Activated CD4-positive, alpha-beta T cell treated with anti-CD3 and anti-CD28 coated beads for 4 hours (primary cell): ENCODE data around the gene PARP8.
"Not testable (repeated sequence)": the region's sequence is repeated elsewhere in the genome, so short reads cannot be mapped to it uniquely, and the experiment has no call there.

ENCODE experiments used
- DNase-seq, 2 donors: peaks; one replicate each; pipeline ENCODE4 v3.0.0-alpha.2; 2020

PARP8 gene

GRCh38 chr5:50794812-50795211 lies 128.4 kb downstream of the PARP8 start:
- no peak for DNase-seq

- no peak for DNase-seq
Observed at GRCh38 chr5:50798002-50798401, 131.6 kb downstream of the PARP8 start.

- no peak for DNase-seq
Observed at GRCh38 chr5:50799596-50799995, 133.2 kb downstream of the PARP8 start.

GRCh38 chr5:50800410-50800809 lies 134.0 kb downstream of the PARP8 start:
- no peak for DNase-seq

GRCh38 chr5:50807661-50808060 lies 141.2 kb downstream of the PARP8 start:
- no peak for DNase-seq

GRCh38 chr5:50808406-50808805 lies 142.0 kb downstream of the PARP8 start:
- DNase-seq = no peak

- DNase-seq = not testable (repeated sequence)
Observed at GRCh38 chr5:50811746-50812145, 145.3 kb downstream of the PARP8 start.

- DNase-seq = no peak
Observed at GRCh38 chr5:50813691-50814090, 147.3 kb downstream of the PARP8 start.

- DNase-seq = no peak
Observed at GRCh38 chr5:50814556-50814955, 148.1 kb downstream of the PARP8 start.

GRCh38 chr5:50822046-50822445 lies 155.6 kb downstream of the PARP8 start:
- no peak for DNase-seq

- DNase-seq = no peak
Observed at GRCh38 chr5:50822761-50823160, 156.3 kb downstream of the PARP8 start.

GRCh38 chr5:50823568-50823967 lies 157.1 kb downstream of the PARP8 start:
- DNase-seq = no peak

- DNase-seq = no peak
Observed at GRCh38 chr5:50824109-50824508, 157.7 kb downstream of the PARP8 start.

GRCh38 chr5:50827516-50828247 lies 161.2 kb downstream of the PARP8 start:
- no peak for DNase-seq

GRCh38 chr5:50829023-50829422 lies 162.6 kb downstream of the PARP8 start:
- DNase-seq = no peak

GRCh38 chr5:50832657-50833284 lies 166.3 kb downstream of the PARP8 start:
- no peak for DNase-seq

GRCh38 chr5:50836356-50836755 lies 169.9 kb downstream of the PARP8 start:
- DNase-seq = no peak

- no peak for DNase-seq
Observed at GRCh38 chr5:50839472-50839871, 173.0 kb downstream of the PARP8 start.

- no peak for DNase-seq
Observed at GRCh38 chr5:50843091-50843490, 176.7 kb downstream of the PARP8 start.

GRCh38 chr5:50846261-50846660 lies 179.8 kb downstream of the PARP8 start:
- DNase-seq = no peak

GRCh38 chr5:50849554-50849953 lies 183.1 kb downstream of the PARP8 start:
- DNase-seq = no peak

- no peak for DNase-seq
Observed at GRCh38 chr5:50853151-50853550, 186.7 kb downstream of the PARP8 start.

GRCh38 chr5:50854082-50854481 lies 187.6 kb downstream of the PARP8 start:
- DNase-seq = no peak

GRCh38 chr5:50855001-50855400 lies 188.6 kb downstream of the PARP8 start:
- DNase-seq = no peak
